H1 (cell line): Measurements from ENCODE around the gene TNXB.

Source experiments
- CEBPB ChIP-seq: IDR thresholded peaks from 2 replicates; pipeline ENCODE4 v1.6.1; 2012; ENCODE audit warnings: low read depth, low read length
- CHD2 ChIP-seq: IDR thresholded peaks from 2 replicates; pipeline ENCODE4 v1.6.1; 2012; ENCODE audit warnings: low read length, improper control_type of control experiment
- CHD7 ChIP-seq: fragments of 300-600 bp; sonication (generic); IDR thresholded peaks from 2 replicates; pipeline ENCODE4 v1.7.1; 2012; ENCODE audit warnings: low read length, moderate library complexity, mild to moderate bottlenecking, inconsistent platforms; ENCODE audit not compliant: insufficient replicate concordance
- CREB1 ChIP-seq: IDR thresholded peaks from 2 replicates; pipeline ENCODE4 v1.6.1; 2012; ENCODE audit warnings: inconsistent platforms
- MAFK ChIP-seq: IDR thresholded peaks from 2 replicates; pipeline ENCODE4 v1.6.1; 2012; ENCODE audit warnings: low read depth, mild to moderate bottlenecking, improper control_type of control experiment, low read length
- PHF8 ChIP-seq: fragments of 200-600 bp; sonication (generic); conservative IDR thresholded peaks from 2 replicates; pipeline ENCODE4 v1.7.1; 2012; ENCODE audit warnings: low read depth, mild to moderate bottlenecking, inconsistent platforms, low read length, moderate library complexity
- POLR2AphosphoS5 ChIP-seq: IDR thresholded peaks from 2 replicates; pipeline ENCODE4 v1.6.1; 2011; ENCODE audit warnings: low read depth, low read length
- SUZ12 ChIP-seq: fragments of 200-600 bp; sonication (generic); IDR thresholded peaks from 2 replicates; pipeline ENCODE4 v1.6.1; 2012; ENCODE audit warnings: mild to moderate bottlenecking, inconsistent platforms, low read length, moderate library complexity, mixed read lengths
- TBP ChIP-seq: IDR thresholded peaks from 2 replicates; pipeline ENCODE4 v1.6.1; 2011; ENCODE audit warnings: low read depth, low read length, improper control_type of control experiment
- USF2 ChIP-seq: IDR thresholded peaks from 2 replicates; pipeline ENCODE4 v1.6.1; 2011; ENCODE audit warnings: low read length, improper control_type of control experiment
- ZNF274 ChIP-seq: IDR thresholded peaks from 2 replicates; pipeline ENCODE4 v1.7.0; 2012; ENCODE audit warnings: low read length, borderline replicate concordance; ENCODE audit errors: extremely low read depth
- TF ChIP-seq, protein P1 (sequence below), 3 experiments: IDR thresholded peaks; 1 replicate in 2 of 3; 2 replicates in 1 of 3; pipeline versions ENCODE4 v1.5.1 to v1.6.1; 2011; ENCODE audit warnings: low read length in 3 of 3, mild to moderate bottlenecking in 3 of 3, inconsistent platforms in 2 of 3, low read depth in 1 of 3, moderate library complexity in 1 of 3; ENCODE audit not compliant: insufficient read depth in 1 of 3; ENCODE audit errors: control extremely low read depth in 1 of 3

- TF ChIP-seq ZNF274 (no peak), MAFK (no peak), USF2 (no peak), POLR2AphosphoS5 (peak; percentile 60; the same call in 1 of the 2 replicates), CEBPB (no peak), PHF8 (peak; percentile 40; the same call in 1 of the 2 replicates), TBP (peak; percentile 62; the same call in 1 of the 2 replicates), CHD7 (no peak), SUZ12 (no peak), CHD2 (peak; percentile 84), CREB1 (peak; percentile 99)
- TF ChIP-seq, protein P1, sequence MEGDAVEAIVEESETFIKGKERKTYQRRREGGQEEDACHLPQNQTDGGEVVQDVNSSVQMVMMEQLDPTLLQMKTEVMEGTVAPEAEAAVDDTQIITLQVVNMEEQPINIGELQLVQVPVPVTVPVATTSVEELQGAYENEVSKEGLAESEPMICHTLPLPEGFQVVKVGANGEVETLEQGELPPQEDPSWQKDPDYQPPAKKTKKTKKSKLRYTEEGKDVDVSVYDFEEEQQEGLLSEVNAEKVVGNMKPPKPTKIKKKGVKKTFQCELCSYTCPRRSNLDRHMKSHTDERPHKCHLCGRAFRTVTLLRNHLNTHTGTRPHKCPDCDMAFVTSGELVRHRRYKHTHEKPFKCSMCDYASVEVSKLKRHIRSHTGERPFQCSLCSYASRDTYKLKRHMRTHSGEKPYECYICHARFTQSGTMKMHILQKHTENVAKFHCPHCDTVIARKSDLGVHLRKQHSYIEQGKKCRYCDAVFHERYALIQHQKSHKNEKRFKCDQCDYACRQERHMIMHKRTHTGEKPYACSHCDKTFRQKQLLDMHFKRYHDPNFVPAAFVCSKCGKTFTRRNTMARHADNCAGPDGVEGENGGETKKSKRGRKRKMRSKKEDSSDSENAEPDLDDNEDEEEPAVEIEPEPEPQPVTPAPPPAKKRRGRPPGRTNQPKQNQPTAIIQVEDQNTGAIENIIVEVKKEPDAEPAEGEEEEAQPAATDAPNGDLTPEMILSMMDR (IDR thresholded peaks at IDR 0.05; ENCODE audit: control extremely low read depth in 1 of 3, insufficient read depth in 1 of 3, low read depth in 1 of 3, low read length in 3 of 3), result peak in 2 of 3 experiments; percentile 13 to 24; a peak in 3 of 4 replicates
Observed at GRCh38 chr6:32153564-32154513, 44.7 kb upstream of the TNXB start, which contains the start of gene PPT2.
